SK-N-SH treated with all-trans-retinoic acid at 6 μM for 48 hours (cell line): ENCODE measurements around the gene LAPTM5.

Experiments
- ARNTL ChIP-seq: fragments of 450-650 bp; formaldehyde crosslinking; IDR thresholded peaks from 2 replicates; pipeline ENCODE4 v1.5.0; 2020; ENCODE audit warnings: low read depth, mild to moderate bottlenecking, moderate library complexity, borderline replicate concordance
- CSDC2 ChIP-seq: fragments of 250-450 bp; sonication (Bioruptor Pico); IDR thresholded peaks from 2 replicates; pipeline ENCODE4 v1.5.0; 2020; ENCODE audit warnings: mild to moderate bottlenecking, moderate library complexity
- GLIS3 ChIP-seq: fragments of 250-450 bp; sonication (Bioruptor Pico); IDR thresholded peaks from 2 replicates; pipeline ENCODE4 v1.5.0; 2020; ENCODE audit warnings: mild to moderate bottlenecking, moderate library complexity
- ISL1 ChIP-seq: fragments of 250-450 bp; sonication (Bioruptor Pico); IDR thresholded peaks from 2 replicates; pipeline ENCODE4 v2.1.2; 2022; ENCODE audit warnings: mild to moderate bottlenecking, moderate library complexity
- SNAI2 ChIP-seq: fragments of 250-450 bp; sonication (Bioruptor Pico); IDR thresholded peaks from 2 replicates; pipeline ENCODE4 v1.5.0; 2020; ENCODE audit warnings: mild to moderate bottlenecking, moderate library complexity
- TOX ChIP-seq: fragments of 250-450 bp; sonication (Bioruptor Pico); IDR thresholded peaks from 2 replicates; pipeline ENCODE4 v1.8.0; 2021; ENCODE audit warnings: mild to moderate bottlenecking, moderate library complexity, borderline replicate concordance
- ZC3H10 ChIP-seq: fragments of 250-450 bp; sonication (Bioruptor Pico); IDR thresholded peaks from 2 replicates; pipeline ENCODE4 v1.5.1; 2021; ENCODE audit warnings: mild to moderate bottlenecking, moderate library complexity
- TF ChIP-seq, protein P1 (sequence below): fragments of 250-450 bp; sonication (Bioruptor Pico); IDR thresholded peaks from 2 replicates; pipeline ENCODE4 v1.8.0; 2021; ENCODE audit warnings: low read depth, mild to moderate bottlenecking, moderate library complexity, borderline replicate concordance
- TF ChIP-seq, protein P2 (sequence below): fragments of 250-450 bp; sonication (Bioruptor Pico); IDR thresholded peaks from 2 replicates; pipeline ENCODE4 v1.8.0; 2020; ENCODE audit warnings: mild to moderate bottlenecking, moderate library complexity, borderline replicate concordance

DNA sequence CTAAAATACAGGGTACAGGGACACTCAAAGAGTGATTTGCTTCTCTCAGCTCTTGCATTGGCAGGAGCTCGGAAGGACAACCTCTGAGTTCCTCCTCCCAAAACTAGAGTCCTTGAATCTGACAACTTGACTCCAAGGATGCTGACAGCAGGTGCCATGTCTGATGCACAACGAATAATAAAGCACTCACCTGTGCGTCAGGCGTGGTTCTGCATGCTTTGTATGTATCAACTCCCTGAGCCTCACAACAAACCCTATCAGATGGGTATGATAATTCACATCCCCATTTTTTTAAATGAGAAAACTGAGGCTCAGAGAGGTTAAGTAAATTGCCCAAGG lies 1.4 kb downstream of the LAPTM5 start:
- TF ChIP-seq TOX (CRISPR knock-in tag) (no peak), ARNTL (CRISPR knock-in tag) (no peak), ISL1 (CRISPR knock-in tag) (no peak), GLIS3 (CRISPR knock-in tag) (no peak), ZC3H10 (CRISPR knock-in tag) (no peak), CSDC2 (no peak), SNAI2 (CRISPR knock-in tag) (no peak)
- TF ChIP-seq, protein P1, sequence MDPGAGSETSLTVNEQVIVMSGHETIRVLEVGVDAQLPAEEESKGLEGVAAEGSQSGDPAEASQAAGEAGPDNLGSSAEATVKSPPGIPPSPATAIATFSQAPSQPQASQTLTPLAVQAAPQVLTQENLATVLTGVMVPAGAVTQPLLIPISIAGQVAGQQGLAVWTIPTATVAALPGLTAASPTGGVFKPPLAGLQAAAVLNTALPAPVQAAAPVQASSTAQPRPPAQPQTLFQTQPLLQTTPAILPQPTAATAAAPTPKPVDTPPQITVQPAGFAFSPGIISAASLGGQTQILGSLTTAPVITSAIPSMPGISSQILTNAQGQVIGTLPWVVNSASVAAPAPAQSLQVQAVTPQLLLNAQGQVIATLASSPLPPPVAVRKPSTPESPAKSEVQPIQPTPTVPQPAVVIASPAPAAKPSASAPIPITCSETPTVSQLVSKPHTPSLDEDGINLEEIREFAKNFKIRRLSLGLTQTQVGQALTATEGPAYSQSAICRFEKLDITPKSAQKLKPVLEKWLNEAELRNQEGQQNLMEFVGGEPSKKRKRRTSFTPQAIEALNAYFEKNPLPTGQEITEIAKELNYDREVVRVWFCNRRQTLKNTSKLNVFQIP: no peak
- TF ChIP-seq, protein P2, sequence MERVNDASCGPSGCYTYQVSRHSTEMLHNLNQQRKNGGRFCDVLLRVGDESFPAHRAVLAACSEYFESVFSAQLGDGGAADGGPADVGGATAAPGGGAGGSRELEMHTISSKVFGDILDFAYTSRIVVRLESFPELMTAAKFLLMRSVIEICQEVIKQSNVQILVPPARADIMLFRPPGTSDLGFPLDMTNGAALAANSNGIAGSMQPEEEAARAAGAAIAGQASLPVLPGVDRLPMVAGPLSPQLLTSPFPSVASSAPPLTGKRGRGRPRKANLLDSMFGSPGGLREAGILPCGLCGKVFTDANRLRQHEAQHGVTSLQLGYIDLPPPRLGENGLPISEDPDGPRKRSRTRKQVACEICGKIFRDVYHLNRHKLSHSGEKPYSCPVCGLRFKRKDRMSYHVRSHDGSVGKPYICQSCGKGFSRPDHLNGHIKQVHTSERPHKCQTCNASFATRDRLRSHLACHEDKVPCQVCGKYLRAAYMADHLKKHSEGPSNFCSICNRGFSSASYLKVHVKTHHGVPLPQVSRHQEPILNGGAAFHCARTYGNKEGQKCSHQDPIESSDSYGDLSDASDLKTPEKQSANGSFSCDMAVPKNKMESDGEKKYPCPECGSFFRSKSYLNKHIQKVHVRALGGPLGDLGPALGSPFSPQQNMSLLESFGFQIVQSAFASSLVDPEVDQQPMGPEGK (CRISPR knock-in tag): no peak
